HEK293 (cell line): Measurements from ENCODE around the gene ZSWIM6.

Experiments used
- CTCF ChIA-PET: fragments of 350-600 bp; formaldehyde crosslinking; extraction: SDS; loops from one replicate; lab custom pipeline; 2021; ENCODE audit warnings: antibody characterized with exemption; lab: Yijun Ruan, JAX
- POLR2A ChIA-PET: fragments of 300-600 bp; formaldehyde crosslinking; extraction: SDS; loops from one replicate; lab custom pipeline; 2020; ENCODE audit warnings: antibody characterized with exemption, inconsistent platforms; lab: Yijun Ruan, JAX
- H3K27ac ChIP-seq: fragments of 200-500 bp; sonication (Bioruptor generic); 2 replicates; pipeline ENCODE4 v1.5.1; 2014; ENCODE audit warnings: low read depth, low read length, control low read depth, inconsistent platforms; ENCODE audit errors: extremely low read depth
- H3K36me3 ChIP-seq, 2 experiments: fragments of 200-500 bp in 1 of 2; sonication (Bioruptor generic) in 1 of 2; 1 replicate in 1 of 2; 2 replicates in 1 of 2; pipeline ENCODE4 v1.5.1; 2014 to 2017; ENCODE audit warnings: inconsistent platforms in 2 of 2, low read length in 2 of 2; ENCODE audit not compliant: control insufficient read depth in 2 of 2, insufficient read depth in 1 of 2
- H3K4me1 ChIP-seq: fragments of 200-500 bp; sonication (Bioruptor generic); 2 replicates; pipeline ENCODE4 v1.5.1; 2014; ENCODE audit warnings: mild to moderate bottlenecking, low read length, inconsistent platforms; ENCODE audit not compliant: control insufficient read depth, insufficient read depth
- H3K4me3 ChIP-seq: 2 replicates; pipeline ENCODE4 v1.5.1; 2011; ENCODE audit warnings: low read depth, mild to moderate bottlenecking, control low read depth, low read length, moderate library complexity
- H3K9me3 ChIP-seq: fragments of 200-500 bp; sonication (Bioruptor generic); 2 replicates; pipeline ENCODE4 v1.5.1; 2014; ENCODE audit warnings: low read depth, low read length, inconsistent platforms; ENCODE audit not compliant: control insufficient read depth, insufficient read depth
- BCL11B ChIP-seq: fragments of 450-650 bp; formaldehyde crosslinking; IDR thresholded peaks from 2 replicates; pipeline ENCODE4 v1.5.1; 2016; ENCODE audit warnings: low read depth, missing biosample characterization, missing genetic modification characterization
- ELK4 ChIP-seq: IDR thresholded peaks from 2 replicates; pipeline ENCODE4 v1.6.1; 2011; ENCODE audit warnings: mild to moderate bottlenecking, low read depth, low read length, borderline replicate concordance
- KLF10 ChIP-seq: fragments of 450-650 bp; IDR thresholded peaks from 2 replicates; pipeline ENCODE4 v1.5.1; 2018; ENCODE audit warnings: missing biosample characterization, mild to moderate bottlenecking, missing genetic modification characterization
- MEIS1 ChIP-seq: sonication (generic); formaldehyde crosslinking; IDR thresholded peaks from 2 replicates; pipeline ENCODE4 v1.8.1; 2022; ENCODE audit warnings: missing genetic modification reagents, mild to moderate bottlenecking, borderline replicate concordance
- MZF1 ChIP-seq: fragments of 450-650 bp; formaldehyde crosslinking; IDR thresholded peaks from 2 replicates; pipeline ENCODE4 v1.5.1; 2017; ENCODE audit warnings: missing biosample characterization, missing genetic modification characterization, borderline replicate concordance
- PRDM10 ChIP-seq: fragments of 450-650 bp; formaldehyde crosslinking; IDR thresholded peaks from 2 replicates; pipeline ENCODE4 v1.5.1; 2016; ENCODE audit warnings: missing biosample characterization, missing genetic modification characterization
- SALL2 ChIP-seq: fragments of 450-650 bp; formaldehyde crosslinking; IDR thresholded peaks from 2 replicates; pipeline ENCODE4 v1.5.0; 2017; ENCODE audit warnings: missing biosample characterization, mild to moderate bottlenecking, missing genetic modification characterization, borderline replicate concordance
- ZBTB20 ChIP-seq: fragments of 450-650 bp; formaldehyde crosslinking; IDR thresholded peaks from 2 replicates; pipeline ENCODE4 v1.5.1; 2016; ENCODE audit warnings: missing biosample characterization, missing genetic modification characterization
- ZBTB48 ChIP-seq: fragments of 450-650 bp; formaldehyde crosslinking; IDR thresholded peaks from 2 replicates; pipeline ENCODE4 v1.5.1; 2016; ENCODE audit warnings: missing biosample characterization, missing genetic modification characterization
- ZFP41 ChIP-seq: fragments of 450-650 bp; formaldehyde crosslinking; IDR thresholded peaks from 2 replicates; pipeline ENCODE4 v1.5.1; 2016; ENCODE audit warnings: missing biosample characterization, missing genetic modification characterization, borderline replicate concordance
- ZFP69B ChIP-seq: fragments of 450-650 bp; formaldehyde crosslinking; IDR thresholded peaks from 2 replicates; pipeline ENCODE4 v1.5.1; 2016; ENCODE audit warnings: missing biosample characterization, missing genetic modification characterization
- ZNF112 ChIP-seq: fragments of 450-650 bp; formaldehyde crosslinking; IDR thresholded peaks from 2 replicates; pipeline ENCODE4 v1.5.0; 2017; ENCODE audit warnings: missing biosample characterization, missing genetic modification characterization
- ZNF146 ChIP-seq: fragments of 450-650 bp; formaldehyde crosslinking; IDR thresholded peaks from 2 replicates; pipeline ENCODE4 v1.5.1; 2016; ENCODE audit warnings: missing biosample characterization, missing genetic modification characterization
- ZNF155 ChIP-seq: fragments of 450-650 bp; formaldehyde crosslinking; IDR thresholded peaks from 2 replicates; pipeline ENCODE4 v1.5.1; 2016; ENCODE audit warnings: missing biosample characterization, missing genetic modification characterization
- ZNF184 ChIP-seq: fragments of 450-650 bp; IDR thresholded peaks from 2 replicates; pipeline ENCODE4 v1.5.1; 2018; ENCODE audit warnings: missing biosample characterization, mild to moderate bottlenecking, missing genetic modification characterization
- ZNF221 ChIP-seq: fragments of 450-650 bp; formaldehyde crosslinking; IDR thresholded peaks from 2 replicates; pipeline ENCODE4 v1.5.1; 2017; ENCODE audit warnings: missing biosample characterization, missing genetic modification characterization, borderline replicate concordance
- ZNF544 ChIP-seq: fragments of 450-650 bp; formaldehyde crosslinking; IDR thresholded peaks from 2 replicates; pipeline ENCODE4 v1.5.0; 2017; ENCODE audit warnings: missing biosample characterization, missing genetic modification characterization
- ZNF626 ChIP-seq: fragments of 450-650 bp; sonication (Bioruptor Pico); formaldehyde crosslinking; IDR thresholded peaks from 2 replicates; pipeline ENCODE4 v1.5.1; 2018; ENCODE audit warnings: missing biosample characterization, missing genetic modification characterization, inconsistent platforms
- ZNF747 ChIP-seq: fragments of 450-650 bp; formaldehyde crosslinking; IDR thresholded peaks from 2 replicates; pipeline ENCODE4 v1.5.1; 2016; ENCODE audit warnings: missing biosample characterization, missing genetic modification characterization
- ZNF785 ChIP-seq: fragments of 450-650 bp; formaldehyde crosslinking; IDR thresholded peaks from 2 replicates; pipeline ENCODE4 v1.5.1; 2016; ENCODE audit warnings: missing biosample characterization, missing genetic modification characterization
- ZNF837 ChIP-seq: fragments of 450-650 bp; formaldehyde crosslinking; IDR thresholded peaks from 2 replicates; pipeline ENCODE4 v1.5.1; 2016; ENCODE audit warnings: missing biosample characterization, missing genetic modification characterization
- TF ChIP-seq, protein P1 (sequence below): fragments of 450-650 bp; formaldehyde crosslinking; IDR thresholded peaks from 2 replicates; pipeline ENCODE4 v1.5.1; 2016; ENCODE audit warnings: missing biosample characterization, missing genetic modification characterization

Gene ZSWIM6

DNA sequence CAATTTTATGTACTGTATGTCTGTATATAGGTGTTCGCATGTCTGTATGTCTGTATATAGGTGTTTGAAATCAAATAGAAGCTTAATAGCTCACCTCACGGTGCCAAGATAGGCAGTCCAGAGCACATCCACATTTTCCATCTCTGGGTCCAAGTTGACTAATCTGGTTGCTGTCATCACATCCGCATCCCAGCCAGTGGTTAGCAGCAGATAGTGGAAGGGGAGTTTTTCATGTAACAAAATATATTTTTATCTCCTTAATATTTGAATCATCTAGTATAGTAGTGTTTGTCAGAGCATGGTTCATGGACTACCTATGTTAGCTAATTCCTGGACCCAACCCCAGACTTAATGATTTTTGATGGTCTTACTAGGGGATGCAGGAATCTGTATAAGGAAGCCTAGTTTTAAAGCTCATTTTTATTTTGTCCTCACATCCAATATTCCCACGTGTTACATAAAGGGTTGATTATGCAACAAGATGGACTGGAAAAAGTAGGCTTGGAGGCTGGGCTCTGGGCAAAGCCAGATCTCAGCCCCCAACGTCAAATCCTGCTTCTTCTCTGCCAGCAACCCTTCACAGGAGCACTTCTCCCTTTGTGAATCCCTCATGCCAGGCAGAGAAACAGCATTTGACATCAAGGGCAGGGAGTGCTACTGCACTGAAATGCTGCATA, 219.7 kb downstream of the ZSWIM6 start:
- H3K36me3 ChIP-seq = peaks cover 0 to 2% of the 10 kb centered on the region in 2 experiments; a peak in 1 of 3 replicates
- TF ChIP-seq ZNF184 (tag by site-specific recombination) (no peak), BCL11B (no peak), ZBTB20 (0 out of 2 replicates have a peak, but pooled peaks have one; percentile 21), ZNF155 (tag by site-specific recombination) (no peak)
- TF ChIP-seq, all 188 proteins: peak for 1
- H3K4me3 ChIP-seq = no peak overlapping the region
- POLR2A ChIA-PET = no interaction called here
- no peak overlapping the region for H3K27ac ChIP-seq
- no peaks in the 10 kb centered on the region for H3K4me1 ChIP-seq
- H3K9me3 ChIP-seq = no peaks in the 10 kb centered on the region
- CTCF ChIA-PET = interaction anchor here (1.3 kb wide), 1 partner anchor 107 kb away, joined by 3 read pairs; no protein-coding TSS in a partner anchor

GRCh38 chr5:61559146-61559545, 227.1 kb downstream of the ZSWIM6 start:
- POLR2A ChIA-PET = interaction anchor here (0.6 to 1.4 kb wide), 2 partner anchors 37 to 227 kb away, joined by 4 to 14 read pairs; no protein-coding TSS in a partner anchor
- CTCF ChIA-PET = no interaction called here
- H3K4me1 ChIP-seq = no peaks in the 10 kb centered on the region
- TF ChIP-seq MZF1 (tag by site-specific recombination) (no peak), KLF10 (tag by site-specific recombination) (no peak), ZNF112 (no peak)
- TF ChIP-seq, all 188 proteins: peak for 0
- no peaks in the 10 kb centered on the region for H3K9me3 ChIP-seq
- no peaks in the 10 kb centered on the region for H3K36me3 ChIP-seq
- H3K27ac ChIP-seq = no peak overlapping the region
- H3K4me3 ChIP-seq = no peak overlapping the region

DNA sequence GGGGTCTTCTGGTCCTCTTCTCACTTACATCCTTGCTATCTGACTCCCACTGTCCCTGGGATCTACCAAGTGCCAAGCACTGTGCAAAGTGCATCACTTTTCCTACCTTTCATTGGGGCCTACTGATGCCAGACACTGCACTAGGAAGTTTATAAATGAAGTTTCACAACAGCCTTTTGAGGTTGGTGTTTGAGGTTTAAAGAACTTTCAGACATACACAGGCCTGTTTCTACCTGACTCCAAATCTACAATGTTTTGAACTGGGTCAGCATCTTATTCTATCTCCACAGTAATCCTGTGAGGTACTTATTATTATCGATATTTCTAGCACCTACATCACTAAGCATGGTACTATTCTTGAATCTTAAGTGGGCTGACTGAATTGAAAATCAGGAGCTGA, 227.7 kb downstream of the ZSWIM6 start:
- CTCF ChIA-PET = no interaction called here
- Histone ChIP-seq H3K4me3 (no peak overlapping the region), H3K9me3 (no peaks in the 10 kb centered on the region), H3K27ac (no peak overlapping the region), H3K36me3 (no peaks in the 10 kb centered on the region), H3K4me1 (no peaks in the 10 kb centered on the region)
- TF ChIP-seq ZNF221 (tag by site-specific recombination) (no peak), ZBTB48 (tag by site-specific recombination) (no peak), ZNF785 (tag by site-specific recombination) (no peak), ELK4 (no peak), ZNF837 (tag by site-specific recombination) (no peak), PRDM10 (tag by site-specific recombination) (no peak), ZNF626 (no peak), SALL2 (tag by site-specific recombination) (no peak), ZFP69B (tag by site-specific recombination) (no peak), ZNF544 (no peak), ZNF747 (tag by site-specific recombination) (no peak), ZFP41 (tag by site-specific recombination) (no peak), MEIS1 (CRISPR knock-in tag) (no peak), ZNF146 (tag by site-specific recombination) (no peak)
- TF ChIP-seq, protein P1, sequence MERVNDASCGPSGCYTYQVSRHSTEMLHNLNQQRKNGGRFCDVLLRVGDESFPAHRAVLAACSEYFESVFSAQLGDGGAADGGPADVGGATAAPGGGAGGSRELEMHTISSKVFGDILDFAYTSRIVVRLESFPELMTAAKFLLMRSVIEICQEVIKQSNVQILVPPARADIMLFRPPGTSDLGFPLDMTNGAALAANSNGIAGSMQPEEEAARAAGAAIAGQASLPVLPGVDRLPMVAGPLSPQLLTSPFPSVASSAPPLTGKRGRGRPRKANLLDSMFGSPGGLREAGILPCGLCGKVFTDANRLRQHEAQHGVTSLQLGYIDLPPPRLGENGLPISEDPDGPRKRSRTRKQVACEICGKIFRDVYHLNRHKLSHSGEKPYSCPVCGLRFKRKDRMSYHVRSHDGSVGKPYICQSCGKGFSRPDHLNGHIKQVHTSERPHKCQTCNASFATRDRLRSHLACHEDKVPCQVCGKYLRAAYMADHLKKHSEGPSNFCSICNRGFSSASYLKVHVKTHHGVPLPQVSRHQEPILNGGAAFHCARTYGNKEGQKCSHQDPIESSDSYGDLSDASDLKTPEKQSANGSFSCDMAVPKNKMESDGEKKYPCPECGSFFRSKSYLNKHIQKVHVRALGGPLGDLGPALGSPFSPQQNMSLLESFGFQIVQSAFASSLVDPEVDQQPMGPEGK (tag by site-specific recombination) = no peak
- POLR2A ChIA-PET = no interaction called here
